Measurements from ENCODE around the gene PPME1. TPM values are rescaled to one million over a fixed set of nuclear protein-coding genes. Genes with fewer than 3 reads are reported as not detected.

Gene PPME1
- total RNA-seq, 1 experiment from 2014 or later: 66.2 TPM

- no peaks in the 10 kb centered on the region for H3K9me3 ChIP-seq (ENCODE audit: low read length)
- no peaks in the 10 kb centered on the region for H3K79me2 ChIP-seq (ENCODE audit: low read length)
- H3K4me2 ChIP-seq (ENCODE audit: low read length): no peak overlapping the region
- TF ChIP-seq EZH2phosphoT487 (IDR thresholded peaks at IDR 0.05; ENCODE audit: borderline replicate concordance, low read length) (no peak), EZH2 (IDR thresholded peaks at IDR 0.05; ENCODE audit: low read length, unreplicated experiment) (no peak), CTCF (conservative IDR thresholded peaks at IDR 0.05; ENCODE audit: low read depth, low read length) (no peak)
- no peak overlapping the region for H2AFZ ChIP-seq (ENCODE audit: low read length)
- BruUV-seq (replicated peaks): no TSS peak
- DNase-seq (no peak), ATAC-seq (no peak)
- no peak overlapping the region for H3K4me3 ChIP-seq (ENCODE audit: low read length)
- no peak overlapping the region for H3K27ac ChIP-seq (ENCODE audit: low read length)
- CTCF ChIA-PET: no interaction called here
- H3K4me1 ChIP-seq (ENCODE audit: insufficient read depth, low read length): no peaks in the 10 kb centered on the region
- no peaks in the 10 kb centered on the region for H3F3A ChIP-seq (ENCODE audit: low read length, unreplicated experiment)
- intact Hi-C loops (cut with micrococcal nuclease): no loop called here
- H3K36me3 ChIP-seq (ENCODE audit: low read depth, low read length): peaks cover 44% of the 10 kb centered on the region; the same call in 1 of the 2 replicates
- H3K9ac ChIP-seq (ENCODE audit: low read length): no peak overlapping the region
- no peaks in the 10 kb centered on the region for H4K20me1 ChIP-seq (ENCODE audit: low read length)
- POLR2A ChIA-PET (ENCODE audit: unreplicated experiment): no interaction called here
- H3K27me3 ChIP-seq (ENCODE audit: low read length): no peaks in the 10 kb centered on the region
- no peaks in the 10 kb centered on the region for H3K9me2 ChIP-seq (replicated peaks; ENCODE audit: low read length)
Observed at GRCh38 chr11:74206746-74207145, 35.7 kb downstream of the PPME1 start.

- Histone ChIP-seq H3K9ac (ENCODE audit: low read length) (no peak overlapping the region), H4K20me1 (ENCODE audit: low read length) (no peaks in the 10 kb centered on the region), H3F3A (ENCODE audit: low read length, unreplicated experiment) (no peaks in the 10 kb centered on the region), H3K4me1 (ENCODE audit: insufficient read depth, low read length) (no peaks in the 10 kb centered on the region), H3K4me3 (ENCODE audit: low read length) (no peak overlapping the region), H3K79me2 (ENCODE audit: low read length) (no peaks in the 10 kb centered on the region), H3K4me2 (ENCODE audit: low read length) (no peak overlapping the region), H3K27ac (ENCODE audit: low read length) (no peak overlapping the region), H3K27me3 (ENCODE audit: low read length) (no peaks in the 10 kb centered on the region), H3K9me2 (replicated peaks; ENCODE audit: low read length) (no peaks in the 10 kb centered on the region), H3K9me3 (ENCODE audit: low read length) (no peaks in the 10 kb centered on the region), H2AFZ (ENCODE audit: low read length) (no peak overlapping the region), H3K36me3 (ENCODE audit: low read depth, low read length) (peaks cover 58% of the 10 kb centered on the region; the same call in 1 of the 2 replicates)
- ATAC-seq (no peak), DNase-seq (no peak)
- ChIA-PET CTCF (no interaction called here), POLR2A (ENCODE audit: unreplicated experiment) (no interaction called here)
- no peak for TF ChIP-seq EZH2 (IDR thresholded peaks at IDR 0.05; ENCODE audit: low read length, unreplicated experiment)
- BruUV-seq (replicated peaks): no TSS peak
- intact Hi-C loops (cut with micrococcal nuclease): no loop called here
Observed at GRCh38 chr11:74208507-74208906, 37.4 kb downstream of the PPME1 start.

- ChIA-PET POLR2A (ENCODE audit: unreplicated experiment) (no interaction called here), CTCF (no interaction called here)
- H3K27ac ChIP-seq (ENCODE audit: low read length): no peak overlapping the region
- no peak overlapping the region for H3K4me2 ChIP-seq (ENCODE audit: low read length)
- intact Hi-C loops (cut with micrococcal nuclease): no loop called here
- TF ChIP-seq EZH2phosphoT487 (IDR thresholded peaks at IDR 0.05; ENCODE audit: borderline replicate concordance, low read length) (no peak), CTCF (conservative IDR thresholded peaks at IDR 0.05; ENCODE audit: low read depth, low read length) (no peak), EZH2 (IDR thresholded peaks at IDR 0.05; ENCODE audit: low read length, unreplicated experiment) (no peak)
- no peaks in the 10 kb centered on the region for H3K27me3 ChIP-seq (ENCODE audit: low read length)
- DNase-seq (no peak), ATAC-seq (no peak)
- H3K9ac ChIP-seq (ENCODE audit: low read length): no peak overlapping the region
- H2AFZ ChIP-seq (ENCODE audit: low read length): no peak overlapping the region
- H3K9me2 ChIP-seq (replicated peaks; ENCODE audit: low read length): no peaks in the 10 kb centered on the region
- no peaks in the 10 kb centered on the region for H3K9me3 ChIP-seq (ENCODE audit: low read length)
- H4K20me1 ChIP-seq (ENCODE audit: low read length): no peaks in the 10 kb centered on the region
- H3F3A ChIP-seq (ENCODE audit: low read length, unreplicated experiment): no peaks in the 10 kb centered on the region
- H3K36me3 ChIP-seq (ENCODE audit: low read depth, low read length): peaks cover 49% of the 10 kb centered on the region; the same call in 1 of the 2 replicates
- no peak overlapping the region for H3K4me3 ChIP-seq (ENCODE audit: low read length)
- no TSS peak for BruUV-seq (replicated peaks)
- H3K4me1 ChIP-seq (ENCODE audit: insufficient read depth, low read length): no peaks in the 10 kb centered on the region
- H3K79me2 ChIP-seq (ENCODE audit: low read length): no peaks in the 10 kb centered on the region
Observed at GRCh38 chr11:74212533-74212932, 41.4 kb downstream of the PPME1 start.

Data from PC-3 (cell line).